HG03457 (cell line): ENCODE data around the gene DGKZ.
"Not testable (repeated sequence)": the region's sequence is repeated elsewhere in the genome, so short reads cannot be mapped to it uniquely, and the experiment has no call there.

ENCODE experiments used
- ATAC-seq: cut with Tn5 transposase; IDR thresholded peaks from one replicate; pipeline ENCODE4 v1.9.1; 2021; ENCODE audit warnings: moderate number of reproducible peaks; ENCODE audit not compliant: unreplicated experiment

Gene DGKZ

DNA sequence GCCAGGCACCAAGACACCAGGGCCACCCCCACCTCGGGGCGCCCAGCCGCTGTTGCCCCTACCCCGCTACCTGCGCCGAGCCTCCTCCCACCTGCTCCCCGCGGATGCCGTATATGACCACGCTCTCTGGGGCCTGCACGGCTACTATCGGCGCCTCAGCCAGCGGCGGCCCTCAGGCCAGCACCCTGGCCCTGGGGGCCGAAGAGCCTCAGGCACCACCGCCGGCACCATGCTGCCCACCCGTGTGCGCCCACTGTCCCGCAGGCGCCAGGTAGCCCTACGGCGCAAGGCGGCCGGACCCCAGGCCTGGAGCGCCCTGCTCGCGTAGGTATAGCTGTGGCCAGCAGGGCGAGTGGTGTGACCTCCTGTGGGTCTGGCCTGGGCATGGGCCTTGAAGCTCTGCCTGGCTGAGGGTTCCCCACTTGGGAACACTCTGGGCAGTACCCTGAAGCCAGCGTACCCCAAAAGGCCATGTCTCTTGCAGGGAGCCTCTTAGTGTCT, 19.4 kb downstream of the DGKZ start:
- ATAC-seq = no peak

DNA sequence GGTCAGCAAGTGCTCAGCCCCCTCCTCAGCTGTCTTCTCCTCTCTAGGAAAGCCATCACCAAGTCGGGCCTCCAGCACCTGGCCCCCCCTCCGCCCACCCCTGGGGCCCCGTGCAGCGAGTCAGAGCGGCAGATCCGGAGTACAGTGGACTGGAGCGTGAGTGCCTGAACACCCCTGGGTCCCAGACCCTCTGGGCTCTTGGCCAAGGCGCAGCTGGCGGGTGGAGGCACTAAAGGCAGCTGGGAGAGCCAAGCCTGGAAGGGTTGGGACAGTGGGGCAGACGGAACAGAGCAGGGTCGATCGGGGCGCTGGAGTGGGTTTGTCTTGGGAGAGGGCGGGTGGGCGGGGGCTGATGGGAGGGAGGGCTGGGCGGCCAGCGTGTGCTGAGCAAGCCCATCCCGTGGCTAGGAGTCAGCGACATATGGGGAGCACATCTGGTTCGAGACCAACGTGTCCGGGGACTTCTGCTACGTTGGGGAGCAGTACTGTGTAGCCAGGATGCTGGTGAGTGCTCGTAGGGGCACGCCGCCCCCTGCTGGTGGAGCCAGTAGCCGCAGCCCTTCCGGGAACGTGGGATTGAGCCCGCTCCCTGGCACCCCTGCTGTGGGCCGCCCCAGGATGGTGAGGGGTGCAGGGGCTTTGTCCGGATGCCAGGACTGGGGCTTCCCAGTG, 20.1 kb downstream of the DGKZ start:
- ATAC-seq = no peak

- ATAC-seq = no peak
These were observed 20.6 kb downstream of the DGKZ start for GRCh38 chr11:46367916-46368267.

DNA sequence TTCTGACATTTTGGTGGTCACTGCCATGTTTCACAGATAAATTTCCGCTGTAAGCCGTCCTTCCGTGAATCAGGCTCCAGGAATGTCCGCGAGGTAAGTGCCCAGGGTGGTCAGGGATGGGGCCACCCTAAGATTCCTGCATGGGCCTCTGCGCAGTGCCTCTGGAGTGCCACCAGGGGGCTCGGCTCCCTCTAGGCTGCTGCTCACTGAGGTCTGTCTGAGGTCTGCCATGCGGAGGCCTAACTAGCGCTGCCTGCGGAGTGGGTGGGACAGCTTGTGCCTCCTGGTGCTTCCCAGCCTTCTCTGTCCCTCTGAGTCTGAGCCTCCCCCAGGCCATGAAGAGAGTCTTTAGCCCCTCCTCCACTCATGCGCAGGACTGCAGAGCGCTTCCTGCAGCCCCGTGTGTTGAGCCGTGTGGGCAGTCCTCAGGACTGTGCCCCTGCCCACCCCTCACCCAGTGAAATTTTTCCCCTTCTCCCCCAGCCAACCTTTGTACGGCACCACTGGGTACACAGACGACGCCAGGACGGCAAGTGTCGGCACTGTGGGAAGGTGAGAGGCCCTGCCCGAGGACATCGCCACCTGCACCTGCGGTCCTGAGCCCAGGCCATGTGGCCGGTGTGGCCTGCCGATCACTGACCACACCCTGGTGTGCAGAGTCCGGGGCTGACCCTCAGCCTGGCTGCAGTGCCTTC, 22.3 kb downstream of the DGKZ start:
- no peak for ATAC-seq

DNA sequence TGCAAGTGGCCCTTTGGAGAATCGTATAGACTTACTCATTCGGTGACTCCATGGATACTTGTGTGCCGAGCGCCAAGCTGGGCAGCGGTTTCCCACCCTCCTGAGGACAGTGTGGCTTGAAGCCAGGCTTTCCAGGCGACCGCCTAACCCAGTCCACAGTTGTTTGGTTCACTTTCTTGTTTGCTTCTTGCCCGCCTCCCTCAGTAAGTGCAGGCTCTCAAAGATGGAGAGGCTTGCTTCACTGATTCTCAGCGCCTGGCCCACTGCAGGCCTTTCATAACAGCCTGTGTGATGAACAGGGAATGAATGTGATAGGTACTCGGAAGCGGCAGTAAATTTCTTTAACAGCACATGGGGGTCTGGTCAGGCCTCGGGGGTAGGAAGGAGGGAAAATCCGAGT, 23.0 kb downstream of the DGKZ start:
- ATAC-seq = no peak

GRCh38 chr11:46371262-46371661, 24.0 kb downstream of the DGKZ start:
- ATAC-seq = not testable (repeated sequence)

GRCh38 chr11:46372086-46372485, 24.8 kb downstream of the DGKZ start:
- no peak for ATAC-seq

DNA sequence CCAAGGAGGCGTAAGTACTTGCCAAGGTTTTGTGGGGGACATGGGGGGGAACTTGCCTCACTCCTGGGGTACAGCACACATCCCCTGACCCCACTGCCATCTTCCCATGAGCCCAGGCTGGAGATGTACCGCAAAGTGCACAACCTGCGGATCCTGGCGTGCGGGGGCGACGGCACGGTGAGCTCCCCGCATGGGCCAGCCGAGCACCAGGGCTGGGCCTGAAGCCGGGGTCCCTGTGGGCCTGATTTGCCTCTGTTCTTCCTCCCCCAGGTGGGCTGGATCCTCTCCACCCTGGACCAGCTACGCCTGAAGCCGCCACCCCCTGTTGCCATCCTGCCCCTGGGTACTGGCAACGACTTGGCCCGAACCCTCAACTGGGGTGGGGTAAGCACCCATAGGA, 25.2 kb downstream of the DGKZ start:
- not testable (repeated sequence) for ATAC-seq

DNA sequence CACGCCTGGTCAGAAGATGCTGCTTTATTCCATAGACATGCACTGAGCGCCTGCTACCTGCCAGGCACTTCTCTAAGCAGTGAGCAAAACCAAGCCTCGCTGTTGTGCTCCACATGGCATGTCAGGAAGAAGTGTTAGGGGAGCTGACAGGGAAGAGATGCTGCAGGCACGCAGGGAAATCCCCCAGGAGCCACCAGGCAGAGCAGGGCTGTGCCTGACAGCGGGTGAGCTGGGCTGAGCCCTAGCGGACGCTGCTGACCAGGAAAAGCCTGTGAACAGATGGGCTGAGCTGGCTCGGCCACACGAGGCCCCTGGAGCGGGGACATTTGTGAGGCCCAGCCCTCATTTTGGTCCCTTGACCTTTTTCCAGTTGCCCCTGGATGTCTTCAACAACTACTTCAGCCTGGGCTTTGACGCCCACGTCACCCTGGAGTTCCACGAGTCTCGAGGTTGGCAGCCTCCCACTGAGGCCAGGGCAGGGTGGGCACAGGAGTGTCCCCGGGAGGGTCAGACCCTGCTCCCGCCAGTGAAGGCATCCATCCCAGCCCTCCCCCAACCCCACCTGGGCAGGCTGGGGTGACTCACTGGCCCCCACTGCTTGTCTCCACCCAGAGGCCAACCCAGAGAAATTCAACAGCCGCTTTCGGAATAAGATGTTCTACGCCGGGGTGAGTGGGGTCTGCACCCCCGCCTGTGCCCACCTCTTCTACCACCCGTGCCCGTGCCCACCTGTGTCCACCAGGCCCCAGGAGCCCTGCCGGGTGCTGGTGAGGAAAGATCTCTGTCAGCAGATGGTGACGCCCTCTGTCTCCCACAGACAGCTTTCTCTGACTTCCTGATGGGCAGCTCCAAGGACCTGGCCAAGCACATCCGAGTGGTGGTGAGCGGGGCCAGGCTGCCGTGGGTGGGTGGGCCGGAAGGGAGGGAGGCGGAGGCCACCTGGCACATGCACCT, 26.8 kb downstream of the DGKZ start:
- ATAC-seq = no peak

GRCh38 chr11:46374815-46375214, 27.6 kb downstream of the DGKZ start:
- no peak for ATAC-seq

DNA sequence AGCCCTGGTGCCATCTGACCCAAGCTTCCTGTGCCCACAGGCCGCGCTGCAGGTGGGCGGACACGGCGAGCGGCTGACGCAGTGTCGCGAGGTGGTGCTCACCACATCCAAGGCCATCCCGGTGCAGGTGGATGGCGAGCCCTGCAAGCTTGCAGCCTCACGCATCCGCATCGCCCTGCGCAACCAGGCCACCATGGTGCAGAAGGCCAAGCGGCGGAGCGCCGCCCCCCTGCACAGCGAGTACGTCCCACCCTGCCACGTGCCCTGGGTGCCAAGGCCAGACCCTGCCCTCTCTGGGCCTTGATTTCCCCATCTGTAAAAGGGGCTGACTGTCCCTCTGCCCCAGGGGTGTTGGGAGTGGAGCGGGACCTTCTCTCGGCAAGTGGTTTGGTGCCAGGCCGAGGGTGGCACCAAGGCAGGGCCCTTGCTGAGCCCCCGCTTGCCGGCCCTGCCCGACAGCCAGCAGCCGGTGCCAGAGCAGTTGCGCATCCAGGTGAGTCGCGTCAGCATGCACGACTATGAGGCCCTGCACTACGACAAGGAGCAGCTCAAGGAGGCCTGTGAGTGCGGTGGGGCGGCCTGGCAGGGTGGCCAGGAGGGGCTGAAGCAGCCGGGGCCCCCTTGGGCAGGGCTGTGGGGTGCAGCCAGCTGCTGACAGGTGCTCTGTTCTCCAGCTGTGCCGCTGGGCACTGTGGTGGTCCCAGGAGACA, 28.3 kb downstream of the DGKZ start:
- ATAC-seq = no peak

DNA sequence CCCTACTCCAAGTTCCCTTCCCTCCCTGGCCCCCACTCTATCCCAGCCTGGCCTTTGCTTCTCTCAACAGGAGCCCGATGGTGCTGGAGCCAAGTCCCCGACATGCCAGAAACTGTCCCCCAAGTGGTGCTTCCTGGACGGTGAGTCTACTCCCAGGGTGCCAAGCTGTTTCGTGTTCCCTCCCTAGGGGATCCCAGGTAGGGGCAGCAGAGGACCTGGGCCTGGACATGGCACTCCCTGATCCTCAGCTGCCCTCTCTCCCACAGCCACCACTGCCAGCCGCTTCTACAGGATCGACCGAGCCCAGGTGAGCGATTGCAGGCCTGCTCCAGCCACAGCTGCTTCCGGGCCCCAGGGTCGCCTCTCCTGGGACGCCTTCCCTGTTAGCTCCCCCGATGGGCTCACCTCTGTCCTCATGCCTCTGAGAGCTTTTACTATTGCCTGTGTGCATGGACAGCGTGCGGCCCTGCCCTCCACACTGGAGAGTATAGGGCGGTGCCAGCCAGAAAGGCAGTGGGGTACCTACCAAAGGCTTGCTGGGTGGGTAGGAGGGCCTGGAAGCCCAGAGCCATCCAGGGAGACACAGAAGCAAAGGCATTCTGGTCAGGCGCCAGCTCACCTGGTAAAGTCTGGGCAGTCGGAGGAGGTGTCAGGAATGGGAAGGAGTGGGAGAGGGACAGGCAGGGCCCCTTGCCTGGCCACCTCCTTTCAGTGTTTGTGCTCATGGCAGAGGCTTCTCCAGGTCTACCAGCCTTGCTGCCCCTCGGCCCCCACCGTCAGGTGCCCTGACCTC, 29.2 kb downstream of the DGKZ start:
- no peak for ATAC-seq

DNA sequence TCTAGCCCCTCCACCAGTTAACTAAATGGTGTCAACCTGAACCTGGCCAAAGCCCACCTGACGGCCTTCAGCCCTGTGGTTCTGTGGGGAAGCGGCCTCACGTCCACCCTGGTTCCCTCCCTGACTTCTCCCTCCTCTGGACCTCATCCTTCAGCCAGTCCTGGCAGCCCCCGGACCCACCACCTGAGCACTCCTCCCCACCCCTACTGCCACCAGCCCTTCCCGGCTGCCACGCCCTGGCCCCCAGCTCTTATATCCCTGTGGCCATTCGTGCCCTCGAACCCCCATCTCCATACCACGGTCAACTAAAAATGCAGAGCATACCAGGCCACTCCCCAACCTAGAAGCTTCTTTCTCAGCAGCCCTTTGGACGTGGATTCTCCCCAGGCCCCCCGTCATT, 30.0 kb downstream of the DGKZ start:
- ATAC-seq = no peak

GRCh38 chr11:46377831-46378230, 30.6 kb downstream of the DGKZ start:
- ATAC-seq = no peak

DNA sequence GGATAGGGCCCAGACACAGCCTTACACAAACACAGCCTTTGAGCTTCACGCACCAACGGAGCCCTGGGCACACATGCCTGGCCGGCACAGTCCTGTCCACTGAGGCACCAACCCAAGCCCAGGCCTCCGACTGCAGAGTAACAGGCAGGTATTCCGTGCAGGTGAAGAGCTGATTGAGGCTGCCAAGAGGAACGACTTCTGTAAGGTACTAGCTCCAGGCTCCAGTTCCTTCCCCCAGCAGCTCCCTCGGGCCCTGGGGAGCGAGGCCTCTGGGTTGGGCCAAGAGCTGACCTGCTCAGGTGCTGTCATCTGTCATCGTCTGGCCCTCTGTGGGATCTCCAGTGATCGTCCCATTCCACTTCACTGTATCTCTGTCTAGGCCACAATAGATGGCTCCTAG, 31.0 kb downstream of the DGKZ start:
- no peak for ATAC-seq

- ATAC-seq = no peak
These were observed 31.7 kb downstream of the DGKZ start for GRCh38 chr11:46378811-46379481.

GRCh38 chr11:46379482-46380293, 32.4 kb downstream of the DGKZ start:
- ATAC-seq = not testable (repeated sequence)

DNA sequence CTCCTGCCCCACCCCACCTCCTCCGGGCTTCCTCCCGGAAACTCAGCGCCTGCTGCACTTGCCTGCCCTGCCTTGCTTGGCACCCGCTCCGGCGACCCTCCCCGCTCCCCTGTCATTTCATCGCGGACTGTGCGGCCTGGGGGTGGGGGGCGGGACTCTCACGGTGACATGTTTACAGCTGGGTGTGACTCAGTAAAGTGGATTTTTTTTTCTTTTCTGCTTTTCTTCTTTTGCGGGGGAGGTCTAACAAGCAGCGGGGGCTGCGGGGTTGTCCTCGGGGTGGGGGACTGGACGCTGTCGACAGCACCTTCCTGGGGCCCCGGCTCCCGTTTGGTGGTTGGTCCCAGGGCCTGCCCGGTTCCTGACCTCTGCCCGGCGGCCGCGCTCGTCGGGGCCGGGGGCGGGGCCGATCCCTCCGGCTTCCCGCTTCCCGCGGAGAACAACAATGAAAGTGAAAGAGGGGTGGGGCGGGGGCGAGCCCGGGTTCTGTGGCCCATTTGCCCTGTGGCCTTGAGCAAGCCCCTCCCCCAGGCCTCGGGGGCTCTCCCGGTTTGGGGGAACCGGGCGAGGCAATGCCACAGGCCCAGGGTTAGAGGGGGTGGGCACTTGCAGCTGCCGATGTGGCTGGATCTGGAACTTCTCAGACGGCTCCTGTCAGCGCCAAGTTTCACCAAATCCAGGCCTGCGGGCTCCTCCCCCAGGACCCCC, 33.2 kb downstream of the DGKZ start:
- ATAC-seq = no peak
